Transverse colon (tissue), 4 donors: Measurements from ENCODE around the gene LMAN1. TPM values are rescaled to one million over a fixed set of nuclear protein-coding genes. Genes with fewer than 3 reads are reported as not detected.

Experiments
- DNase-seq: peaks from one replicate; pipeline ENCODE4 v3.0.0-alpha.2; 2019
- H3K27ac ChIP-seq, 4 donors: fragments of 200-600 bp; sonication (generic); 2 replicates each; pipeline ENCODE4 v1.5.1; 2016 to 2018; ENCODE audit warnings: inconsistent platforms in 4 of 4
- H3K27me3 ChIP-seq: fragments of 200-600 bp; sonication (generic); 2 replicates; pipeline ENCODE4 v1.5.1; 2017; ENCODE audit warnings: inconsistent platforms
- H3K36me3 ChIP-seq, 4 donors: fragments of 200-600 bp; sonication (generic); 2 replicates each; pipeline ENCODE4 v1.5.1; 2017 to 2019; ENCODE audit warnings: inconsistent platforms in 4 of 4
- H3K4me1 ChIP-seq, 4 donors: fragments of 200-600 bp; sonication (generic); 2 replicates each; pipeline ENCODE4 v1.5.1; 2017 to 2020; ENCODE audit warnings: inconsistent platforms in 4 of 4
- H3K4me3 ChIP-seq, 4 donors: fragments of 200-600 bp; sonication (generic); 1 replicate in 1 of 4; 2 replicates in 3 of 4; pipeline versions ENCODE4 v1.5.1 to v1.6.1; 2017 to 2019; ENCODE audit warnings: inconsistent platforms in 4 of 4
- H3K9me3 ChIP-seq, 2 donors: fragments of 200-600 bp; sonication (generic); 2 replicates each; pipeline ENCODE4 v1.5.1; 2017 to 2019; ENCODE audit warnings: inconsistent platforms in 2 of 2
- EP300 ChIP-seq: sonication (generic); formaldehyde crosslinking; IDR thresholded peaks from one replicate; pipeline ENCODE4 v1.6.1; 2017; ENCODE audit warnings: antibody characterized with exemption, low read depth
- POLR2A ChIP-seq: fragments of 450-650 bp; IDR thresholded peaks from one replicate; pipeline ENCODE4 v1.6.1; 2016; ENCODE audit warnings: antibody characterized with exemption, mild to moderate bottlenecking, moderate library complexity
- POLR2AphosphoS5 ChIP-seq, 3 donors: sonication (generic); formaldehyde crosslinking; IDR thresholded peaks; one replicate each; pipeline ENCODE4 v1.6.1; 2016; ENCODE audit warnings: antibody characterized with exemption in 3 of 3
- WGBS, 2 donors: methylation state at CpG; one replicate each; pipeline ENCODE4 v1.1.5; 2018; ENCODE audit warnings: low coverage in 1 of 2; 5-methylcytosine and 5-hydroxymethylcytosine counted together
- in situ Hi-C, 4 donors: fragments of 200-750 bp; cut with MboI; loops; one replicate each; pipeline versions ENCODE4 v1.15.0 to v1.15.1; 2017; ENCODE audit warnings: low sequenced_read_pairs in 3 of 4, low pct_ligation_motif_present in 1 of 4, low pct_unique_long_range_greater_than_20kb in 1 of 4
- intact Hi-C: fragments of 100-400 bp; cut with DNase I; formaldehyde crosslinking; loops from one replicate; pipeline ENCODE4 v1.15.1; 2023; ENCODE audit warnings: low total_unique reads
- total RNA-seq, 4 donors: library from RNA; depleted of rRNA; stranded (reverse); fragments of >200 nt; gene quantifications; one replicate each; pipeline ENCODE4 v1.1.0, GENCODE V29; 2016
- TF ChIP-seq, protein P1 (sequence below), 5 experiments: fragments of 200-600 bp in 3 of 5; fragments of 450-650 bp in 2 of 5; sonication (generic) in 3 of 5; IDR thresholded peaks; 1 replicate in 2 of 5; 2 replicates in 3 of 5; pipeline ENCODE4 v1.5.1; 2016 to 2017; ENCODE audit warnings: antibody characterized with exemption in 5 of 5, inconsistent platforms in 3 of 5, mild to moderate bottlenecking in 2 of 5, moderate library complexity in 1 of 5

Gene LMAN1
- total RNA-seq, 4 donors from 2014 or later, result 27.1 to 80.8 (median 49.0) TPM

DNA sequence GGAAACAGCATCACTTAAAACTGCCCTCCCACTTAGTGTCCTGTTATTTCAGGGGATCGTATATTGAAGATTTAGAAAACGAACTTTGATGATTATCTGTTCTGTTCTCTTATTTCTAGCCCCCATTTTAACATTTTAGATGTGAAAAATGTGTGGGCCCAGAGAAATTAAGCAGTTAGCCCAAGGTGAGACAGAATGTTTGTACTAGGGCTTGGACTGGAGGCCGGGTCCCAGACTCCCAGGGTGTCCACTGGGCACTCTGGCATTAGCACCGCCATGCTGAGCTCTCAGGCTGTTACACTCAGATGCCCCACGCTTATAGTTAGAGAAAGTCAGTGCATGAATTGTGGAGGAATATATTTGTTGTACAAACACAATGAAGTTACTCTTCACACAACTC is 80.3 kb downstream of the LMAN1 start:
- Histone ChIP-seq H3K4me3 (no peak overlapping the region), H3K4me1 (peaks cover 0 to 4% (median 1%) of the 10 kb centered on the region in 4 donors), H3K27ac (no peak overlapping the region), H3K27me3 (peaks cover 72% of the 10 kb centered on the region), H3K36me3 (no peaks in the 10 kb centered on the region), H3K9me3 (no peaks in the 10 kb centered on the region)
- WGBS, 2 donors, result 65 to 79% methylated on average over 3 to 5 of the region's 5 CpGs
- in situ Hi-C loops (no loop called here), intact Hi-C loops (no loop called here)
- no peak for DNase-seq
- TF ChIP-seq POLR2A (no peak), POLR2AphosphoS5 (IDR thresholded peaks at IDR 0.05) (no peak), EP300 (no peak)
- TF ChIP-seq, protein P1, sequence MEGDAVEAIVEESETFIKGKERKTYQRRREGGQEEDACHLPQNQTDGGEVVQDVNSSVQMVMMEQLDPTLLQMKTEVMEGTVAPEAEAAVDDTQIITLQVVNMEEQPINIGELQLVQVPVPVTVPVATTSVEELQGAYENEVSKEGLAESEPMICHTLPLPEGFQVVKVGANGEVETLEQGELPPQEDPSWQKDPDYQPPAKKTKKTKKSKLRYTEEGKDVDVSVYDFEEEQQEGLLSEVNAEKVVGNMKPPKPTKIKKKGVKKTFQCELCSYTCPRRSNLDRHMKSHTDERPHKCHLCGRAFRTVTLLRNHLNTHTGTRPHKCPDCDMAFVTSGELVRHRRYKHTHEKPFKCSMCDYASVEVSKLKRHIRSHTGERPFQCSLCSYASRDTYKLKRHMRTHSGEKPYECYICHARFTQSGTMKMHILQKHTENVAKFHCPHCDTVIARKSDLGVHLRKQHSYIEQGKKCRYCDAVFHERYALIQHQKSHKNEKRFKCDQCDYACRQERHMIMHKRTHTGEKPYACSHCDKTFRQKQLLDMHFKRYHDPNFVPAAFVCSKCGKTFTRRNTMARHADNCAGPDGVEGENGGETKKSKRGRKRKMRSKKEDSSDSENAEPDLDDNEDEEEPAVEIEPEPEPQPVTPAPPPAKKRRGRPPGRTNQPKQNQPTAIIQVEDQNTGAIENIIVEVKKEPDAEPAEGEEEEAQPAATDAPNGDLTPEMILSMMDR (IDR thresholded peaks at IDR 0.05), result no peak

Other genes starting within 250 kb of the LMAN1 start
- gene SEC11C, start 219.4 kb downstream of the LMAN1 start, total RNA-seq, result 10 to 100 TPM in 3 of 4 donors, 1 to 10 TPM in 1; 8.2 to 39.7 (median 22.1) TPM
- not detected for gene GRP, start 139.1 kb downstream of the LMAN1 start, total RNA-seq
- gene RAX, start 85.8 kb downstream of the LMAN1 start, total RNA-seq, result not detected
- gene CPLX4, start 40.6 kb downstream of the LMAN1 start, total RNA-seq, result not detected